HepG2 (cell line): ENCODE results near the gene ACTN1. TPM values are rescaled to one million over a fixed set of nuclear protein-coding genes. Genes with fewer than 3 reads are reported as not detected.

ENCODE experiments used
- ATAC-seq: fragments of 200-7000 bp; cut with Tn5 transposase; 3 replicates; pipeline ENCODE4 v1.9.1; 2020; ENCODE audit warnings: mild to moderate bottlenecking, moderate library complexity
- BruUV-seq: library from RNA; stranded (reverse); fragments of 400-500 nt; replicated peaks from 2 replicates; lab custom pipeline; 2021; lab: Mats Ljungman, UMichigan
- CTCF ChIA-PET: fragments of 300-600 bp; formaldehyde crosslinking; extraction: SDS; loops from one replicate; lab custom pipeline; 2021; ENCODE audit warnings: low total read pairs, inconsistent platforms, low intra/inter-chr PET ratio; lab: Yijun Ruan, JAX
- POLR2A ChIA-PET: fragments of 350-600 bp; sonication (Branson Sonifier 250); formaldehyde crosslinking; loops from one replicate; lab custom pipeline; 2020; ENCODE audit warnings: antibody characterized with exemption, inconsistent platforms; lab: Yijun Ruan, JAX
- DNase-seq: peaks from one replicate; pipeline ENCODE4 v3.0.0-alpha.2; 2015; ENCODE audit warnings: low spot score
- FAIRE-seq: peaks from 3 replicates; lab custom pipeline; 2011; peaks lifted over from hg19 to GRCh38; lab: Jason Lieb, UNC
- H2AFZ ChIP-seq: one replicate; pipeline ENCODE4 v1.6.1; 2011; ENCODE audit warnings: low read length, inconsistent platforms
- H3K27ac ChIP-seq: fragments of 300-600 bp; 3 replicates; pipeline ENCODE4 v1.8.0; 2011; ENCODE audit warnings: mixed run types, mild to moderate bottlenecking, mixed read lengths, low read length, inconsistent platforms; ENCODE audit not compliant: insufficient read depth; ENCODE audit errors: extremely low read length
- H3K27me3 ChIP-seq, 2 experiments: fragments of 200-600 bp in 1 of 2; 2 replicates in 1 of 2; 3 replicates in 1 of 2; pipeline versions ENCODE4 v1.6.0 to v1.8.0; 2011; ENCODE audit warnings: low read length in 2 of 2, mild to moderate bottlenecking in 2 of 2, moderate library complexity in 2 of 2, inconsistent platforms in 1 of 2; ENCODE audit not compliant: insufficient read depth in 2 of 2, control insufficient read depth in 1 of 2
- H3K36me3 ChIP-seq, 2 experiments: fragments of 200-600 bp in 1 of 2; replicated peaks in 1 of 2; 2 replicates in 1 of 2; 3 replicates in 1 of 2; pipeline versions ENCODE4 v1.5.1 to v1.8.0; 2011; ENCODE audit warnings: low read length in 2 of 2, inconsistent platforms in 1 of 2; ENCODE audit not compliant: insufficient read depth in 2 of 2, control insufficient read depth in 1 of 2
- H3K4me1 ChIP-seq: 2 replicates; pipeline ENCODE4 v1.5.1; 2012; ENCODE audit warnings: low read length, inconsistent platforms; ENCODE audit not compliant: insufficient read depth
- H3K4me2 ChIP-seq: 2 replicates; pipeline ENCODE4 v1.6.0; 2011; ENCODE audit warnings: low read depth, low read length, inconsistent platforms
- H3K4me3 ChIP-seq, 3 experiments: fragments of 200-600 bp in 1 of 3; sonication (generic), shearing (Covaris generic) in 1 of 3; replicated peaks in 1 of 3; 2 replicates each; pipeline ENCODE4 v1.5.1; 2011 to 2016; ENCODE audit warnings: low read length in 3 of 3, inconsistent platforms in 2 of 3, low read depth in 2 of 3, mild to moderate bottlenecking in 2 of 3, control low read depth in 1 of 3, mixed read lengths in 1 of 3; ENCODE audit not compliant: insufficient read depth in 1 of 3
- H3K79me2 ChIP-seq: one replicate; pipeline ENCODE4 v1.6.1; 2011; ENCODE audit warnings: low read length, inconsistent platforms; ENCODE audit not compliant: insufficient read depth
- H3K9ac ChIP-seq: 2 replicates; pipeline ENCODE4 v1.6.0; 2011; ENCODE audit warnings: mild to moderate bottlenecking, low read depth, low read length, inconsistent platforms; ENCODE audit not compliant: insufficient read depth
- H3K9me3 ChIP-seq: 2 replicates; pipeline ENCODE4 v1.5.1; 2012; ENCODE audit warnings: mild to moderate bottlenecking, low read length
- H4K20me1 ChIP-seq: 2 replicates; pipeline ENCODE4 v1.6.0; 2011; ENCODE audit warnings: inconsistent platforms, mild to moderate bottlenecking, low read length, moderate library complexity; ENCODE audit not compliant: insufficient read depth
- DPF2 ChIP-seq: sonication (generic); formaldehyde crosslinking; IDR thresholded peaks from 2 replicates; pipeline ENCODE4 v1.4.0; 2020; ENCODE audit warnings: mild to moderate bottlenecking, low read depth, missing genetic modification reagents, borderline replicate concordance
- DR1 ChIP-seq: sonication (generic); formaldehyde crosslinking; IDR thresholded peaks from 2 replicates; pipeline ENCODE4 v1.8.0; 2021; ENCODE audit warnings: mild to moderate bottlenecking, missing genetic modification reagents, inconsistent platforms
- FOXO1 ChIP-seq: sonication (generic); formaldehyde crosslinking; IDR thresholded peaks from 2 replicates; pipeline ENCODE4 v1.4.0; 2020; ENCODE audit warnings: missing genetic modification reagents
- MBD4 ChIP-seq: IDR thresholded peaks from 2 replicates; pipeline ENCODE4 v1.6.1; 2012; ENCODE audit warnings: low read length, inconsistent platforms, borderline replicate concordance
- SP1 ChIP-seq, 2 experiments: fragments of 450-650 bp in 1 of 2; sonication (generic) in 1 of 2; formaldehyde crosslinking in 1 of 2; IDR thresholded peaks; 2 replicates each; pipeline versions ENCODE4 v1.4.0 to v1.6.1; 2016 to 2020; ENCODE audit warnings: missing genetic modification reagents in 1 of 2
- ZBTB40 ChIP-seq, 2 experiments: fragments of 450-650 bp in 1 of 2; sonication (generic) in 1 of 2; formaldehyde crosslinking in 1 of 2; IDR thresholded peaks; 2 replicates each; pipeline versions ENCODE4 v1.6.1 to v1.8.0; 2016 to 2022; ENCODE audit warnings: antibody characterized with exemption in 1 of 2, mild to moderate bottlenecking in 1 of 2, missing genetic modification reagents in 1 of 2
- ZNF317 ChIP-seq: sonication (generic); formaldehyde crosslinking; IDR thresholded peaks from 2 replicates; pipeline ENCODE4 v1.5.0; 2020; ENCODE audit warnings: mild to moderate bottlenecking, missing genetic modification reagents
- ZNF354B ChIP-seq: sonication (generic); formaldehyde crosslinking; IDR thresholded peaks from 2 replicates; pipeline ENCODE4 v1.8.0; 2022; ENCODE audit warnings: mild to moderate bottlenecking, missing genetic modification reagents
- ZNF563 ChIP-seq: sonication (generic); formaldehyde crosslinking; IDR thresholded peaks from 2 replicates; pipeline ENCODE4 v1.8.0; 2022; ENCODE audit warnings: mild to moderate bottlenecking, moderate library complexity, missing genetic modification reagents
- WGBS: methylation state at CpG from one replicate; pipeline ENCODE4 v1.1.6; 2017; ENCODE audit warnings: low lambda C conversion rate; 5-methylcytosine and 5-hydroxymethylcytosine counted together
- in situ Hi-C: cut with HindIII; loops from 2 replicates; pipeline ENCODE4 v1.10.0; 2017; ENCODE audit warnings: low pct_unique_long_range_greater_than_20kb; ENCODE audit not compliant: extremely low pct_ligation_motif_present
- intact Hi-C: fragments of 100-400 bp; cut with micrococcal nuclease; formaldehyde crosslinking; loops from one replicate; pipeline ENCODE4 v1.10.0; 2022; ENCODE audit not compliant: unreplicated experiment
- polyA plus RNA-seq, 8 experiments: library from polyadenylated mRNA; depleted of rRNA in 3 of 8; stranded (reverse) in 7 of 8; unstranded in 1 of 8; fragments of >200 nt; fragmentation: Illumina TruSeq in 4 of 8; extraction: Trizol in 4 of 8; gene quantifications; 2 replicates each; pipeline versions ENCODE4 v1.2.1 to v1.2.3, GENCODE V29; 2011 to 2016; ENCODE audit warnings: low read depth in 4 of 8, missing spikeins in 1 of 8, mixed read lengths in 1 of 8; ENCODE audit not compliant: insufficient read depth in 1 of 8
- total RNA-seq, 5 experiments: library from RNA; depleted of rRNA; stranded (reverse); fragments of >200 nt; fragmentation: Illumina TruSeq; extraction: Trizol; gene quantifications; 2 replicates each; pipeline ENCODE4 v1.2.3, GENCODE V29; 2016; ENCODE audit warnings: low read depth in 1 of 5
- TF ChIP-seq, protein P1 (sequence below): sonication (generic); formaldehyde crosslinking; IDR thresholded peaks from 2 replicates; pipeline ENCODE4 v1.5.1; 2020; ENCODE audit warnings: mild to moderate bottlenecking, missing genetic modification reagents, moderate library complexity
- TF ChIP-seq, protein P2 (sequence below): sonication (generic); formaldehyde crosslinking; IDR thresholded peaks from 2 replicates; pipeline ENCODE4 v1.4.0; 2020; ENCODE audit warnings: mild to moderate bottlenecking, missing genetic modification reagents

ACTN1 gene
- total and polyA plus RNA-seq, 2 of the 13 experiments (the other 11 are each of a cell fraction or from before 2014, with no cell fraction given): 58.6 to 162 TPM

DNA sequence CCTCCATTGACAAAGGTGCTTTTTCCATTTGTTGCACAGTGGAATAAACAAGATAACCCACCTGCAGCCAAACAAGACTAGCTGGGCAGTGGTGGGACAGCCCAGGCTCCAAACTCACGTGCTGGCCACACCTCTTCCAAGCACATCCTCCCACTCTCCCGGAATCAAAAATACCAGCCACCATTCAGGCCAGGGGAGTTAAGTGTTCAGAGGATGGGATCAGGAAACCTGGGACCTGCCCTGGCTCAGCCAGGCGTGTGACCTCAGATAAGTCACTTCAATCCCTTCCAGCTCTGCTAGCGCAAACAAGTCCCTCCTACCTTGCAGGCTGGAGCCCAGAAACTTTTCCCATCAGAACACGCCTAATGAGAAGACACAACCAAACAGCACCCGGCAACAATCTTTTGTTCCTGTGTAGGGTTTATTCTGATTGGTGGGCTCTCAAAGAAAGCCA is 43.3 kb downstream of the ACTN1 start:
- CTCF ChIA-PET: no interaction called here
- peaks cover 16 to 20% of the 10 kb centered on the region in 2 experiments; a peak in 4 of 5 replicates for H3K36me3 ChIP-seq
- H3K4me1 ChIP-seq: peaks cover 68% of the 10 kb centered on the region
- H3K4me3 ChIP-seq: no peak overlapping the region
- ATAC-seq (no peak), DNase-seq (no peak), FAIRE-seq (no peak)
- H3K4me2 ChIP-seq: no peak overlapping the region
- no peaks in the 10 kb centered on the region for H3K9me3 ChIP-seq
- H3K9ac ChIP-seq: no peak overlapping the region
- 81% methylated on average over 5 of the region's 6 CpGs for WGBS
- H3K27me3 ChIP-seq: no peaks in the 10 kb centered on the region
- no peak overlapping the region for H3K27ac ChIP-seq
- BruUV-seq: no TSS peak
- POLR2A ChIA-PET: no interaction called here
- in situ Hi-C loops: no loop called here
- H2AFZ ChIP-seq: no peak overlapping the region
- H3K79me2 ChIP-seq: peaks cover 89% of the 10 kb centered on the region
- H4K20me1 ChIP-seq: peaks cover 9% of the 10 kb centered on the region; the same call in 1 of the 2 replicates
- intact Hi-C loops: no loop called here
- TF ChIP-seq FOXO1 (CRISPR knock-in tag) (no peak), DR1 (CRISPR knock-in tag) (no peak), ZNF354B (CRISPR knock-in tag) (no peak), ZNF563 (CRISPR knock-in tag) (no peak), MBD4 (no peak), SP1 (IDR thresholded peaks at IDR 0.05) (no peak), SP1 (CRISPR knock-in tag; IDR thresholded peaks at IDR 0.05) (no peak), ZNF317 (0 out of 2 replicates have a peak, but pooled peaks have one; percentile 20), ZBTB40 (IDR thresholded peaks at IDR 0.05) (no peak), ZBTB40 (CRISPR knock-in tag; IDR thresholded peaks at IDR 0.05) (no peak), DPF2 (no peak)
- TF ChIP-seq, protein P1, sequence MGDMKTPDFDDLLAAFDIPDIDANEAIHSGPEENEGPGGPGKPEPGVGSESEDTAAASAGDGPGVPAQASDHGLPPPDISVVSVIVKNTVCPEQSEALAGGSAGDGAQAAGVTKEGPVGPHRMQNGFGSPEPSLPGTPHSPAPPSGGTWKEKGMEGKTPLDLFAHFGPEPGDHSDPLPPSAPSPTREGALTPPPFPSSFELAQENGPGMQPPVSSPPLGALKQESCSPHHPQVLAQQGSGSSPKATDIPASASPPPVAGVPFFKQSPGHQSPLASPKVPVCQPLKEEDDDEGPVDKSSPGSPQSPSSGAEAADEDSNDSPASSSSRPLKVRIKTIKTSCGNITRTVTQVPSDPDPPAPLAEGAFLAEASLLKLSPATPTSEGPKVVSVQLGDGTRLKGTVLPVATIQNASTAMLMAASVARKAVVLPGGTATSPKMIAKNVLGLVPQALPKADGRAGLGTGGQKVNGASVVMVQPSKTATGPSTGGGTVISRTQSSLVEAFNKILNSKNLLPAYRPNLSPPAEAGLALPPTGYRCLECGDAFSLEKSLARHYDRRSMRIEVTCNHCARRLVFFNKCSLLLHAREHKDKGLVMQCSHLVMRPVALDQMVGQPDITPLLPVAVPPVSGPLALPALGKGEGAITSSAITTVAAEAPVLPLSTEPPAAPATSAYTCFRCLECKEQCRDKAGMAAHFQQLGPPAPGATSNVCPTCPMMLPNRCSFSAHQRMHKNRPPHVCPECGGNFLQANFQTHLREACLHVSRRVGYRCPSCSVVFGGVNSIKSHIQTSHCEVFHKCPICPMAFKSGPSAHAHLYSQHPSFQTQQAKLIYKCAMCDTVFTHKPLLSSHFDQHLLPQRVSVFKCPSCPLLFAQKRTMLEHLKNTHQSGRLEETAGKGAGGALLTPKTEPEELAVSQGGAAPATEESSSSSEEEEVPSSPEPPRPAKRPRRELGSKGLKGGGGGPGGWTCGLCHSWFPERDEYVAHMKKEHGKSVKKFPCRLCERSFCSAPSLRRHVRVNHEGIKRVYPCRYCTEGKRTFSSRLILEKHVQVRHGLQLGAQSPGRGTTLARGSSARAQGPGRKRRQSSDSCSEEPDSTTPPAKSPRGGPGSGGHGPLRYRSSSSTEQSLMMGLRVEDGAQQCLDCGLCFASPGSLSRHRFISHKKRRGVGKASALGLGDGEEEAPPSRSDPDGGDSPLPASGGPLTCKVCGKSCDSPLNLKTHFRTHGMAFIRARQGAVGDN: 0 out of 2 replicates have a peak, but pooled peaks have one; percentile 12
- TF ChIP-seq, protein P2, sequence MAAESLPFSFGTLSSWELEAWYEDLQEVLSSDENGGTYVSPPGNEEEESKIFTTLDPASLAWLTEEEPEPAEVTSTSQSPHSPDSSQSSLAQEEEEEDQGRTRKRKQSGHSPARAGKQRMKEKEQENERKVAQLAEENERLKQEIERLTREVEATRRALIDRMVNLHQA (CRISPR knock-in tag): no peak
